Measurements from ENCODE around the gene ITGAX.

ITGAX gene

GRCh38 chr16:31356566-31357323 lies 1.8 kb downstream of the ITGAX start:
- H3K4me3 ChIP-seq (ENCODE audit: control insufficient read depth, low read depth, low read length) = no peak overlapping the region
- TF ChIP-seq CTCF (IDR thresholded peaks at IDR 0.05; ENCODE audit: control insufficient read depth, insufficient read depth, low read depth, low read length, missing control alignments) = no peak
- no peak for DNase-seq (ENCODE audit: low read depth)

- no peak overlapping the region for H3K4me3 ChIP-seq (ENCODE audit: control insufficient read depth, low read depth, low read length)
- no peak for TF ChIP-seq CTCF (IDR thresholded peaks at IDR 0.05; ENCODE audit: control insufficient read depth, insufficient read depth, low read depth, low read length, missing control alignments)
- DNase-seq (ENCODE audit: low read depth) = no peak
These were observed 2.5 kb downstream of the ITGAX start for GRCh38 chr16:31357324-31358109.

DNA sequence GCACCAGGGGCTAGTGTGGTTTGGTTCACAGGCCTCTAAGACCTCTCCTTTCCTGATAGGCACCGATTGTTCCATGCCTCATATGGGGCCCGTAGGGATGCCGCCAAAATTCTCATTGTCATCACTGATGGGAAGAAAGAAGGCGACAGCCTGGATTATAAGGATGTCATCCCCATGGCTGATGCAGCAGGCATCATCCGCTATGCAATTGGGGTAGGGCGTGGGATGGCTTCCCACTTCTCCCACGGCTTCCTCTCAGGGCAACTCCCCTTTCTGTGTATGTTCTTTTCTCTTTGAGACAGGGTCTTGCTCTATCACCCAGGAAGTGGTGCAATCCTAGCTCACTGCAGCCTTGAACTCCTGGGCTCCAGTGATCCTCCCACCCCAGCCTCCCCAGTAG lies 5.3 kb downstream of the ITGAX start:
- no peak for DNase-seq (ENCODE audit: low read depth)
- H3K4me3 ChIP-seq (ENCODE audit: control insufficient read depth, low read depth, low read length) = no peak overlapping the region
- TF ChIP-seq CTCF (IDR thresholded peaks at IDR 0.05; ENCODE audit: control insufficient read depth, insufficient read depth, low read depth, low read length, missing control alignments) = no peak

DNA sequence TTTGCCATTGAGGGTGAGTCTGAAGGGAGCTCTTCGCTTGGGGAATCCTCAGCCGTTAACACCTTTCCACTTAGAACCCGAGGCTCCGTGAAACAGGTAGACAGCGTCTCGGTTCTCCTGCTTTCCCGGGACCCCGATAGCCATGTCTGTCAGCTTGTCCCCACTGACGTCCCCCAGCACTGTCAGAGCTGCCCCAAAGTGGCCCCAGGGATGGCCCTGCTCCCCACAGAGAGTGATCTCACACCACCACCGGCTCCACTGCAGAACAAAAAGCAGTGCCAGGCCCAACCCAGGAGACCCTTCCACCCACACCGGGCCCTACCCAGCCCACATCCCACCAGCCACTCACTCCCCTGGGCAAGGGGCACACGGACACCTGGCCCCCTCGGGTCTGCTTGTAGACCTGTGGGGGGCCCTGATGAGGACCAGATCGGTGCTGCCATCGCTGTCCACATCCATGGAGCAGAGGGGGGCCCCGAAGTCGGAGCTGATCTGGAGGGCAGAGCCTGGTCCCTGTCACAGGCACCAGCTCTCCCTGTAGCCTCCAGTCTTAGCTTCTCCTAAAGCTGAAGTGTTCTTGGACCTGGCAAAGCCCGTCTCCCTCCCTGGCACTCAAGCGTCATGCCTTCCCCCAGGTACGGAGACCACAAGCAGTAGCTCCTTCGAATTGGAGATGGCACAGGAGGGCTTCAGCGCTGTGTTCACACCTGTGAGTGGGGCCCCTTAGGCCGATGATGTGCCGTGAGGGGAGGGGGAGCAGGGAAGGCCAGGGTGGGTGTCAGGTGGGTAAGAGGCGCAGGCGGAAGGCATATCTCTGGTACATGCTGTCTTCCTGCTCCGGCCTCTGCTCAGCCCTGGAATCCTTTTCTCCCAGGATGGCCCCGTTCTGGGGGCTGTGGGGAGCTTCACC lies 6.5 kb downstream of the ITGAX start:
- DNase-seq (ENCODE audit: low read depth) = no peak
- H3K4me3 ChIP-seq (ENCODE audit: control insufficient read depth, low read depth, low read length) = no peak overlapping the region
- TF ChIP-seq CTCF (IDR thresholded peaks at IDR 0.05; ENCODE audit: control insufficient read depth, insufficient read depth, low read depth, low read length, missing control alignments) = no peak

DNA sequence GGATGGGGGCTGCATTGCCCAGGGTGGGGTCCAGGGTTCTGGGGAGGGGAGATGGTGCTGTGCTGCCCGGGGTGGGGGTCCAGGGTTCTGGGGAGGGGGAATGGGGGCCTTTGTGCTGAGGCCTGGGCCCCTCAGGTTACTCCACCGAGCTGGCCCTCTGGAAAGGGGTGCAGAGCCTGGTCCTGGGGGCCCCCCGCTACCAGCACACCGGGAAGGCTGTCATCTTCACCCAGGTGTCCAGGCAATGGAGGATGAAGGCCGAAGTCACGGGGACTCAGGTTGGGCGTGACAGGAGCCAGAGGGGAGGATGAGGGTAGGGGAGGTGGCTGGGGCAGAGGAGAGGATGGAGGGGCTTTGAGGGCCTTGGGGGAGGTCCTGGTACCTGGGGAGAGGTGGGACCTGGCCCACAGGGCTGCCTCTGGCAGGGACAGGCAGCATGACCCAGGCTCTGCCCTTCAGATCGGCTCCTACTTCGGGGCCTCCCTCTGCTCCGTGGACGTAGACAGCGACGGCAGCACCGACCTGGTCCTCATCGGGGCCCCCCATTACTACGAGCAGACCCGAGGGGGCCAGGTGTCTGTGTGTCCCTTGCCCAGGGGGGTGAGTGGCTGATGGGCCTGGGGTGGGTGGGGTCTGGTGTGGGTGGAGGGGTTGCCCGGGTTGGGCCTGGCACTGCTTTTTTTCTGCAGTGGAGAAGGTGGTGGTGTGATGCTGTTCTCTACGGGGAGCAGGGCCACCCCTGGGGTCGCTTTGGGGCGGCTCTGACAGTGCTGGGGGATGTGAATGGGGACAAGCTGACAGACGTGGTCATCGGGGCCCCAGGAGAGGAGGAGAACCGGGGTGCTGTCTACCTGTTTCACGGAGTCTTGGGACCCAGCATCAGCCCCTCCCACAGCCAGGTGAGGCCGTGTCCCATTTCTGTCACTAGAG lies 7.8 kb downstream of the ITGAX start:
- DNase-seq (ENCODE audit: low read depth) = no peak
- no peak overlapping the region for H3K4me3 ChIP-seq (ENCODE audit: control insufficient read depth, low read depth, low read length)
- TF ChIP-seq CTCF (IDR thresholded peaks at IDR 0.05; ENCODE audit: control insufficient read depth, insufficient read depth, low read depth, low read length, missing control alignments) = no peak
